ENCODE results near the gene USH2A.

The USH2A gene

DNA sequence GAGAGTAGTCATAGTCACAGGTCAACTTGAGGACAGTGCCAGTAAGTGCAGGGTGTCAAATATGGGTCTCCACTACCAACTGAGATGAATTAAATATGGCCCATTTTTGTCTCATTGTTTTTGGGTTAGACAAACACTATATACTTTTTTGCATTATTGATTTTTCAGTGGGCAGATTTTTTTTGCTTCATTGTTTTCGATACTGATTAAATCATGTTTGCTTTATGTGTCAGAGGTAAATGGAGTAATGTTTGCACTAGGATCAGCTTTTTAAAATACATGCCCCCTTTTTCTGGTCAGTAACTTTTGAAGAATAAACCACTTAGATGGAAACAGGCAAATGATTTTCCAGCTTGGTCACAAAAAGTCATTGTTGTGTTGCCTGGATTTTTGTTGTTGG is 199.0 kb downstream of the USH2A start:
- ChIA-PET POLR2A (ENCODE audit: low non-redundant PET) (no interaction called here), CTCF (no interaction called here)
- no peak for DNase-seq (ENCODE audit: low spot score)
- TF ChIP-seq, protein P1, sequence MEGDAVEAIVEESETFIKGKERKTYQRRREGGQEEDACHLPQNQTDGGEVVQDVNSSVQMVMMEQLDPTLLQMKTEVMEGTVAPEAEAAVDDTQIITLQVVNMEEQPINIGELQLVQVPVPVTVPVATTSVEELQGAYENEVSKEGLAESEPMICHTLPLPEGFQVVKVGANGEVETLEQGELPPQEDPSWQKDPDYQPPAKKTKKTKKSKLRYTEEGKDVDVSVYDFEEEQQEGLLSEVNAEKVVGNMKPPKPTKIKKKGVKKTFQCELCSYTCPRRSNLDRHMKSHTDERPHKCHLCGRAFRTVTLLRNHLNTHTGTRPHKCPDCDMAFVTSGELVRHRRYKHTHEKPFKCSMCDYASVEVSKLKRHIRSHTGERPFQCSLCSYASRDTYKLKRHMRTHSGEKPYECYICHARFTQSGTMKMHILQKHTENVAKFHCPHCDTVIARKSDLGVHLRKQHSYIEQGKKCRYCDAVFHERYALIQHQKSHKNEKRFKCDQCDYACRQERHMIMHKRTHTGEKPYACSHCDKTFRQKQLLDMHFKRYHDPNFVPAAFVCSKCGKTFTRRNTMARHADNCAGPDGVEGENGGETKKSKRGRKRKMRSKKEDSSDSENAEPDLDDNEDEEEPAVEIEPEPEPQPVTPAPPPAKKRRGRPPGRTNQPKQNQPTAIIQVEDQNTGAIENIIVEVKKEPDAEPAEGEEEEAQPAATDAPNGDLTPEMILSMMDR (conservative IDR thresholded peaks at IDR 0.05; ENCODE audit: low read depth): no peak
- H3K27ac ChIP-seq: no peak overlapping the region

DNA sequence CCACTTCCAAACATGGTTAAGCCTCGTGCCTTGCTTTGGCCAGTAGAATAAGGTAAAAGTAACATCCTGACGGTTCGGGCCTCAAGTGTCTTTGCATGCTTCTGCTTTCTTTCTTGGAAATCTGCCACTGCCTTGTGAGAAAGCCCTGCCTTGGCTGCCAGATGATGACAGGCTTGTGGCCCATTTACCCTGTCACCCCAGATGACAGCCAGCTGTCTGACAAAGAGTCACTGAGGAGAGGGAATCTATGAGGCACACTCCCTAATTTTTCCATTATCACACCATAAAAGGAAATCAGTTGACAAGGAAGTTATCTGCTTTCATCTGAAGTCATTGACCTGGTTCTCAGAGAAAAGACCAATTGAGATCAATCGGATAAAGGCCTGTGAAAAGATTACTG is 199.8 kb downstream of the USH2A start:
- ChIA-PET CTCF (no interaction called here), POLR2A (ENCODE audit: low non-redundant PET) (no interaction called here)
- TF ChIP-seq, protein P1 (conservative IDR thresholded peaks at IDR 0.05; ENCODE audit: low read depth): no peak
- no peak for DNase-seq (ENCODE audit: low spot score)
- H3K27ac ChIP-seq: no peak overlapping the region

DNA sequence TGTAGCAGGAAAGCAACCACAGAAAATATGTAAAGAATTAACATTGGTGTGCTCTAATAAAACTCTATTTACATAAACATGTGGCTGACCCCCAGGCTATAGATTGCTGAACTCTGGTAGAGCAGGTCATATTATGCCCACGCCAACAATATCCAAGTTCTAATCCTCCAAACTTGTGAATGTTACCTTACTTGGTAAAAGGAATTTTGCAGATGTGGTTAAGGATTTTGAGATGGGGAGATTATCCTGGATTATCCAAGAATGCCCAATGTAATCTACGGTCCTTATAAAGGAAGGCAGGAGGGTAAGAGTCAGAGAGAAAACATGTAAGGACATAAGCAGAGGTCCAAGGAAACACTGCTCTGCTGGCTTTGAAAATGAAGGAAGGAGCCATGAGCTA is 201.0 kb downstream of the USH2A start:
- no peak overlapping the region for H3K27ac ChIP-seq
- POLR2A ChIA-PET (ENCODE audit: low non-redundant PET): no interaction called here

DNA sequence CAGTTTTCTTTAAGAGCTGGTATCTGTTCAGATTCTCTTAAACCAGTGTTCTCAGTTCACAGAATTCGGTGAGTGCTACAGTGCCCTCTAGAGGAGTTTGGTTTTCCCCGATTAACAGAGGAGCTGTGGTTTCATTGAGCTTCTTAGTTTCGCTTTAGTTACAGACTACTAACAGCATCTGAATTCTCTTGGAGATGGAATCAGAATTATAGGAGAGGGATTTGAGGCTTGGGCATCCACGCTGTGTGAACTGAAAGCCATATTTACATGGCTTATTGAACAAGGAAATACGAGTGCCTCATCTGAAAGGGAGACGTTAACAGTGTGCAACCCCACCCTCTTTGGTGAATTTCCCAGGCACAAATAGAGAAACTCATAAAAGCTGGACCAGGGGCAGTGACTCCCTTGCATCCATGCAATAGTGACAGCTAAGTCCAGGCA is 202.0 kb downstream of the USH2A start:
- POLR2A ChIA-PET (ENCODE audit: low non-redundant PET): no interaction called here

More for the DNA sequence above, 201.0 kb downstream of the USH2A start:
- TF ChIP-seq, protein P1 (conservative IDR thresholded peaks at IDR 0.05; ENCODE audit: low read depth): no peak
- CTCF ChIA-PET: no interaction called here
- DNase-seq (ENCODE audit: low spot score): no peak

DNA sequence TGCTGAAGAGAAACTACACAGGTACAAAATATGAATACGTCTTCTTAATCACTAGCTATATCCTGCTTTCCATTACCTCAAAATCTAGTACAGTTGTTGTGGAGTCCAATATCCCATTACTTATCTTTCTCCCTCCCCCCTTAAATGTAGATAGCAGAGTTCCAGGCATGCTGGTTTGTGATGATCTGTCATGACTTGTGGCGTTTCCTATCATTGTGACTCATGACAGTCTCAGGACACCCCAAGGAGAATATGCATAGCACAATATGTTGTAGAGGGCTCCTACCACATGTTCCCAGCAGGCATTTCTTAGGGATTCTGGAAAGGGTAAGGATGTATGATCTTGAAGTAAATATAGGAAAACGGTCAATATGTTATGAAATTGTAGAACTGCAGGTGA is 206.9 kb downstream of the USH2A start:
- TF ChIP-seq, protein P1 (conservative IDR thresholded peaks at IDR 0.05; ENCODE audit: low read depth): no peak
- POLR2A ChIA-PET (ENCODE audit: low non-redundant PET): no interaction called here
- no peak overlapping the region for H3K27ac ChIP-seq
- CTCF ChIA-PET: no interaction called here
- DNase-seq (ENCODE audit: low spot score): peak; percentile 2

More for the DNA sequence above, 202.0 kb downstream of the USH2A start:
- CTCF ChIA-PET: interaction anchor here (0.6 to 1.3 kb wide), 9 partner anchors 9 to 520 kb away, joined by 3 to 6 read pairs (median 4); no protein-coding TSS in a partner anchor
- H3K27ac ChIP-seq: no peak overlapping the region
- peak; percentile 34 for DNase-seq (ENCODE audit: low spot score)
- TF ChIP-seq, protein P1 (conservative IDR thresholded peaks at IDR 0.05; ENCODE audit: low read depth): peak; percentile 85

DNA sequence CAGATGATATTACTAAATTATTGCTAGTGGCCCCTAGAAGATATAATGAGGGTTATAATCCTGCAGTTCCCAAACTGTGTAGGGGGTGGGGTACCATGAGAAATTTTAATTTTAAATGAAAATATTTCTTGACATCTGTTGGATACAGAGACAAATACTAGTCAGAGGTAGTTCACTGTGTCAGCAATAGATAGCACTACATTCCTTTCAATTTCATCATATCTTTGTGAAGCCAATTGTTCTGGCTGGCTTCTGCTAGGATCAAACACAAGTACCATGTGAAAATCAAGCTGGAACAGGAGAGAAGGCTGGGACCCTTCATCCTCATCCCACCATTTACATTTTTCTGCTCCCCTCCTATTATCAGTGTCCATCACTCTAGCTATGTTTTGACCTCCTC is 208.1 kb downstream of the USH2A start:
- TF ChIP-seq, protein P1 (conservative IDR thresholded peaks at IDR 0.05; ENCODE audit: low read depth): no peak

More for the DNA sequence above, 208.1 kb downstream of the USH2A start:
- H3K27ac ChIP-seq: no peak overlapping the region
- ChIA-PET POLR2A (ENCODE audit: low non-redundant PET) (no interaction called here), CTCF (no interaction called here)
- DNase-seq (ENCODE audit: low spot score): no peak

Data from RWPE1 (cell line).